AG20443 (cell line): ENCODE measurements around the gene DDX42.
"Not testable (repeated sequence)": the region's sequence is repeated elsewhere in the genome, so short reads cannot be mapped to it uniquely, and the experiment has no call there.

Experiments
- DNase-seq: peaks from one replicate; pipeline ENCODE4 v3.0.0; 2012; ENCODE audit warnings: low spot score, mixed read lengths

Gene DDX42

GRCh38 chr17:63840591-63841349, 66.8 kb downstream of the DDX42 start:
- DNase-seq, result no peak

GRCh38 chr17:63841350-63842172, 67.6 kb downstream of the DDX42 start:
- DNase-seq, result peak; percentile 41

- no peak for DNase-seq
These were observed 68.2 kb downstream of the DDX42 start for GRCh38 chr17:63842173-63842539.

GRCh38 chr17:63842540-63843386, 68.8 kb downstream of the DDX42 start, which contains the start of gene SMARCD2:
Gene SMARCD2 (minus strand): TSS chr17:63842685. CDS start chr17:63842674, 11 bp downstream.
- DNase-seq, result peak; percentile 97

DNA sequence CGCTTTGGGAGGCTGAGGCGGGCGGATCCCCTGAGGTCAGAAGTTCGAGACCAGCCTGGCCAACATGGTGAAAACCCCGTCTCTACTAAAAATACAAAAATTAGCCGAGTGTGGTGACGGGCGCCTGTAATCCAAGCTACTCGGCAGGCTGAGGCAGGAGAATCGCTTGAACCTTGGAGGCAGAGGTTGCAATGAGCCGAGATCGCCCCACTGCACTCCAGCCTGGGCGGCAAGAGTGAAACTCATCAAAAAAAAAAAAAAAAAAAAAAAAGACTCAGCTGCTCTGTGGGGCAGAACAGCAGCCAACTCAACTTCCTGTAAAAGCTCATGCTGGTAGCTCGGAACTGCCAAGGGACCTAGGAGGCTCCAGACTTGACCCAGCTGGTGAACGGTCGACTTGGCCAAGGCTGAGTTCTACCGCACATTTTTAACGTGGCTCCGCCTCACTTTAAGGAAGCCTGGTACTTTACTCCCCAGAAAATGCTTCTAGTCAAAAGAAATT, 69.5 kb downstream of the DDX42 start:
- peak; percentile 66 for DNase-seq

GRCh38 chr17:63843910-63844677, 70.1 kb downstream of the DDX42 start:
- no peak for DNase-seq

- no peak for DNase-seq
These were observed 71.5 kb downstream of the DDX42 start for GRCh38 chr17:63845509-63845908.

DNA sequence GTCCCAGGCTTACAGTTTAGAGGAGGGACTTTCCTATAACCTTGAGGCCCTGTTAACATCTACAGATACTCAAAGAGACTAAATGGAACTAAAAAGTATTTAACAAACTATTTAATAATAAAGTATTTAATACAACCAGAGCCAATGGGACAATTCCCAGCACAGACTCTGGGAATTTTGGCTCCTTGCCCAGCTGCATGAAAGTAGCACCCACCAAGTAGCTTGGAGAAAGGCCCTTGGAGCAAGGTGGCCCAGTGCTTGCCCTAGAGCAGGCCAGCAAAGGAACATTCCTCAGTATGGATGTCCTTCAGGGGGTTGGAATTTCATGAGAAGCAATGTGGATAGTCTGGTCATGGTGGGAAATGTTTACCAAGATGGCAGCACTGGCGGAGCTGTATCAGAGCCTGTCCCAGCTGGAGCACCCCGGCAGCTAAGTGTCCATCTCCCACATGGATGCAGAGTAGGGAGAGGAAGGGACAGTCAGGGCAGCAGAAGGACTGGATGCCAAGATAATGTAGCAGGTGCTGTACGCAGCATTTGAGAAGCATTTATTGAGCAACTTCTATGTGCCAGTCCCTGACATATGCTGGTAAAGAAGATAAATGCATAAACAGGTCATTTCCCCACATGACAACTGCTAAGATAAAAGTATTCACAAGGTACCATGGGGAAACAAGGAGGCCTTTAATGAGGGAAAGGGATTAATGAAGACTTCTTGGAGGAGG, 73.7 kb downstream of the DDX42 start:
- DNase-seq, result no peak

DNA sequence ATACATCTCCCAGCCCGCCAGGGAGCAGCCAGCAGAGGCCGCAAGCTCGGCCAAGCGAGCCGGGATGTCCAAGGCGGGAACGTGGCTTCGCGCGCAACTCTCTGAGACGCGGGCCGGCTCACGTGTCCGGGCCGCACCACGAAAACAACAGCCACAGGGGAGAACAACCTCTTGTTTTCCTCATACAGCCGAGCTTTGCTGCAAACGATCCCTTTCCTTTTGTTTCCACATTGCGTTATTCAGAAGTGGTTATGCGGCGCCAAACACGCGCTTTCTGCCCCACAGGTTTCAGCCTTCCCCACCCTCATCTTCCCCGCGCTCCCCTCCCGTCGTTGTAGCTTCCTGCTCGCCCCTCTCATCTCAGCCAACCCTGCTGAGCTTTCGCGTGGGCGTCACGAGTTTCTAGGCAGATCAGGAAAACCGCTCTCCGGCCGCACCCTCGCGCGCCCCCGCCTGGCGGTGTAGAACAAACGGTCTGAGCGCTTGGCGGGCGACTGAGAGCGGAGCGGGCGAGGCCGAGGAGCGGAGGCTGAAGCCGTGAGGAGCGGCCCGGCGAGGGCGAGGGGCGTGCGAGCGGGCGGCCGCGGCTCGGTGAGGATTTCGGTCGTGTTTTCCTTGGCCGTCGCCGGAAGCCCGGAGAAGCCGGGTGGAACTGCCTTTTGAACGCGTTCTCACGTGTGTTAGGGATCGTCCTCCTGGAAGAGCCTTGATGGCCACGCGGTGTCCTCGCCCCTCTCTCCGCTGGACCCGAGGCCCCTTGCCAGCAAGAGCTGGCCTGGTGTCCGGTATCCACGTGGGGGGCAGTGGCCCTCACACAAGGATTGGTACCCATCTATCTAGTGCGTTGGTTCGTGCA, 75.1 kb downstream of the DDX42 start:
- peak; percentile 97 for DNase-seq

DNA sequence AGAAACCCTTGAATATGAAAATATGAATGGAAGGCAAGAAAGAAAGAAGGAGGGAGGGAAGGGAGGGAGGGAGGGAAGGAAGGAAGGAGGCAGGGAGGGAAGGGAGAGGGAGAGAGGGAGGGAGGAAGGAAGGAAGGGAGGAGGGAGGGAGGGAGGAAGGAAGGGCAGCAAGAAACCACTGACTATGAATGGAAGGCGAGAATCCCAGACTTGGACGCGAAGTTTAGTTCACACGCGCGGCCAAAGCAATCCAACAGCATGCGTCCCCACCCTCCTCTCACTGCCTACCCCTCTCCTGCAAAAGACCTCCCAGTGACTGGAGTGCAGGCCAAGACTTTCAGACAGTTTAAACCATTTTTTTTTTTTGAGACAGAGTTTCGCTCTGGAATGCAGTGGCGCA, 76.4 kb downstream of the DDX42 start:
- DNase-seq, result no peak

GRCh38 chr17:63853260-63853659, 79.3 kb downstream of the DDX42 start:
- no peak for DNase-seq

GRCh38 chr17:63854709-63855108, 80.7 kb downstream of the DDX42 start:
- DNase-seq, result no peak

DNA sequence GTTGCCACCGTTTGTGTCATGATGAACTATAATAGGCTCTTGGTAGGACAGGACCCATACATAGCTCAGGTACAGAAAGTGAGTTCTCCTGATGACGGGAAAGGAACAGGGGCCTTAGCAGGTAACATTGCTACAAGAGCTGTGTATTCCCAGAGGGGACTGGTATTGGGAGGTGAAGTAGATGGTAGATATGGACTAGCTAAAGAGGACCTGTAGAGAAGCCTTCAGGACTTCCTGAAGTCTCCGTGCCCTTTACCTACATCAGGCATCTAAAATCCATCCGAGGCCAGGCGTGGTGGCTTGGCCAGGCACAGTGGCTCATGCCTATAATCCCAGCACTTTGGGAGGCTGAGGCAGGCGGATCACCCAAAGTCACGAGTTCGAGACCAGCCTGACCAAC, 81.2 kb downstream of the DDX42 start:
- DNase-seq, result no peak

DNA sequence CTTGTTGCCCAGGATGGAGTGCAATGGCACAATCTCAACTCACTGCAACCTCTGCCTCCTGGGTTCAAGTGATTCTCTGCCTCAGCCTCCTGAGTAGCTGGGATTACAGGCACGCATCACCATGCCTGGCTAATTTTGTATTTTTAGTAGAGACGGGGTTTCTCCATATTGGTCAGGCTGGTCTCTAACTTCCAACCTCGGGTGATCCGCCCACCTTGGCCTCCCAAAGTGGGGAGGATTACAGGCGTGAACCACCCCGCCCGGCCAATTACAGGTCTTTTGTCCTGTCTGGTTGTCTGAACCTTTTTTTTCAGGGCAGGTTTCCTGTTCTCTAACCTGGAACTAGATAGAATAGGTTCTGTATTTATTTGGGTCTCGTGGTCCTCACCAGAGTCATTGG, 82.5 kb downstream of the DDX42 start:
- DNase-seq, result not testable (repeated sequence)

DNA sequence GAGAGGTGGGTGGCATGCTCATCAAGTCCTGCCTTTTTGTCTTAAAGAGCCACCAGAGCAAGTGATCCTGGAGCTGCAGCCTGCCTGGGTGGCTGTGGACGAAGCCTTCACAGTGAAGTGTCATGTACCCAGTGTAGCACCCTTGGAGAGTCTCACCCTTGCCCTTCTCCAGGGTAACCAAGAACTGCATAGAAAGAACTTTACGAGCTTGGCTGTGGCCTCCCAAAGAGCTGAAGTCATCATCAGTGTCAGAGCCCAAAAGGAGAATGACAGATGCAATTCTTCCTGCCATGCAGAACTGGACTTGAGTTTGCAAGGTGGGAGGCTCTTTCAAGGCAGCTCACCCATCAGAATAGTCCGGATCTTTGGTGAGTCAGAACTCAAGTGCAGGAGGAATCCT, 85.3 kb downstream of the DDX42 start:
- no peak for DNase-seq

DNA sequence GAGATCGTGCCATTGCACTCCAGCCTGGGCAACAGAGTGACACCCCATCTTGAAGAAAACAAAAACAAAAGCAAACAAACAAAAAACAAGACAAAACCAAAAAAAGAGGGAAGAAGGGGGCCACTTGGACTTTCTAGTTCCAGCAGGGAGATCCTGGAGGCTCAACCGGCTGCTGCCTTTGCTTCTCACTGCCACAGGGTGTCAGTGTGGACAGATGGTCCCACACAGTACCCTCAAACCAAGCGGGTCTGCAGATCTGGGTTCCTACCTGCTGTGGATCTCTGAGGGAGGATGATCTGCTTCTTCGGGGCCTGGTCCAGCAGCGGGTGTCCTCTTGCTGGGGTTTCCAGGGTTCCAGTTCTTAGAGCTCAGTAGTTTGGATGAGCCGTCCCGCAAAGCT, 92.7 kb downstream of the DDX42 start:
- DNase-seq, result not testable (repeated sequence)
